Measurements from ENCODE around the gene DPT.
"Not testable (repeated sequence)": the region's sequence is repeated elsewhere in the genome, so short reads cannot be mapped to it uniquely, and the experiment has no call there.

Gene DPT

DNA sequence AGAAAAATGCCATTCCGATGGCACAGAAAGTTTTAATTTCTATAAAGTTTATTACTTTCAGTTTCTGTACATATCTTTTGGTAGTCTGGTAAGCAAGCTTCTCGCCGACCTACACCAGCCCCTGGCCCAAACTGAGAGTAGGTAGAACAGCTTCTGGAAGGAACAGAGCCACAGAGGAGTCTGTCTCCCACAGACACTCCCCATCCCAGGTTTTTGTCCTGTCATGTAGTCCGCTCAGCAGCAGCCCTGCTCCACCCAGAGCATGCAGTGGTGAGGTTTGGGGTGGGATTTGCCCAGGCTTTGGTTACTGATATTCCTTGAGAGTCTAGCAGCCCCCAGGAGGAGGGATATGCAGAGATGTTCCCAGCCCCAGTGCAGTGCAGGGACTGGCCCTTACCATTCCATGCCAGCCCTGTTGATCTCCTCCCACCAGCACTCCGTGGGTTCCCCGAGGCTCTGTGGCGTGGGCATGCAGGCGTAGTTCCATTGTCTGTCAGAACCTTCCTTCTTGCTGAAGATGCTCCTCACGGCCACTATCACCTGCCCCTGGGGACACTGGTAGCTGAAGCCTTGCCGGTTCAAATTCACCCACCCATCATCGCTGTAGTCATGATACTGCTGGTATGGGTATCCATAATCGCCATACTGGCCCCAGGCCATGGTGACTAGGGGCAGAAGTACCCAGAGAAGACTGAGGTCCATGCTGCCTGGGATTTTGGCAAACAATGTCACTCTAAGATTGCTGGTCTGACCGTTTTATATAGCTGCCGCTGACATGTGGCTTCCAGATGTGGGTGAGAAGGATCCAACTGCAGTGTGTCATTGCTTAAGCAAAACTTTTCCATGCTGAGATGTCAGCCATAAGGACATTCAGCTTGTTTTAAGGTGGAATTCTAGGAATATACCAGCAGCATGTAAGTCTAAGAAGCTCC, at the start of gene DPT:
DPT (minus strand) TSS at position 734 of the 932 bp plus-strand sequence; CDS start at position 702, 32 bp downstream.
- no peak for DNase-seq

- DNase-seq: no peak
These were observed 46.4 kb upstream of the DPT start for GRCh38 chr1:168775366-168775765.

GRCh38 chr1:168774241-168774640, 45.2 kb upstream of the DPT start:
- DNase-seq: no peak

GRCh38 chr1:168772428-168773060, 43.5 kb upstream of the DPT start:
- DNase-seq: no peak

DNA sequence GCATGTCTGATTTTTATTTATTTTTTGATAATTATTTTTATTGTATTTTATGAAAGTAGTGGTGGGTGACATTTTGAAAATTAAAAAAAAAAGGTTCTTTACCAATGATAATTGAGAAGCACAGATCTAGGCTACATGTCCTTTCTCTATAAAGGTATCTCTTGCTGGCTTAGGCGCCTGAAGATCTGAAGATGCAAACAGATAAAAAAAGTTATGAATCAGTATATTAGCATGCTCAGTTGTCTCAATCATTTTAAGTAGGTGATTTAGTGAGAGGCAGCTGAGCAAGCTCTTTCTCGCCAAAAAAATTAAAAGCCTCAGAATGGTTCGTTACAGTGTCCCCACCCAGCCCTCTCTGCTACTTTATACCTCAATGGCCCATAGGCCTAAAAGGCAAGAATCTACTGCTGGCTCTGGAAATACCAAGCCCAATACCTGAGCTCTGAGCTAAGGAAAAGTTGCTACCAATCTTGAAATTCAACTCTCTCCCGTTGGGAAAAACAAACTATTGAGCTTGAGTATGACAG, 42.2 kb upstream of the DPT start:
- no peak for DNase-seq

DNA sequence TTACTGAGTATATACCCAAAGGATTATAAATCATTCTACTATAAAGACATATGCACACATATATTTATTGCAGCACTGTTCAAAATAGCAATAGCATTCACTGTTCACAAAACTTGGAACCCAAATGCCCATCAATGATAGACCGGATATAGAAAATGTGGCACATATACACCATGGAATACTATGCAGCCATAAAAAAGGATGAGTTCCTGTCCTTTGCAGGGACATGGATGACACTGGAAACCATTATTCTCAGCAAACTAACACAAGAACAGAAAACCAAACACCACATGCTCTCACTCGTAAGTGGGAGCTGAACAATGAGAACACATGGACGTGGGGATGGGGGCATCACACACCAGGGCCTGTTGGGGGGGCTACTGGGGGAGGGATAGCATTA, 40.9 kb upstream of the DPT start:
- not testable (repeated sequence) for DNase-seq

DNA sequence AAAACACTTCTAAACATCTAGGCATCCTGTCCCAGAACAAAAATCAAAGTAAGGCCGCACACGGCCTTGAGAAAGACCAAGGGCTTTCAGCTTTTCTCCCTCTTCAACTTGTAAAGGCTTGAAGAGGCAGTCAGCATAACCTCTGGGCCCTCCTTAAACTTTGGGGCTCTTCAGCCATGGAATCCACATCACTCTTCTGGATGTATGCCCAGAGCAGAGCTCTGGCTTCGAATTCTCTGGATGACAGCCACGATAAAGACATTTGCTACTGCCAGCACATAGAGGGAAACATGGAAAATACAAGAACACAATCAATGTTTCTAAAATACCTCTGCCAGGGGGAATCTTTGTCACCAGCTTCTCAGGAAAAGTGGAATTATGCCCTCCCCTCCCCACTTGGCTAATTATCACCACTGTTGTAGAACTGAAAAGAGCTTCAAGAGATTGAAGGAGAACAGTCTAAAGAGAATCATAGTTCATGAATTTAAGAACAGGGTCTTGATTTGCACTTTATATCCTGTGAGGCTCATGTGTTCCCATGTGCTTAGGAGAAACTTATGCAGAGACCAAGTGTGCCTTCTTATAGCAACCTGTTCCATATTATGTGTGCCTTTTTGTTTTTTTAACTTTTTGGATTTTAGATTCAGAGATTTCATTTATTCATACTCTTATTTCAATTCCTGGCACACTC, 39.0 kb upstream of the DPT start:
- no peak for DNase-seq

DNA sequence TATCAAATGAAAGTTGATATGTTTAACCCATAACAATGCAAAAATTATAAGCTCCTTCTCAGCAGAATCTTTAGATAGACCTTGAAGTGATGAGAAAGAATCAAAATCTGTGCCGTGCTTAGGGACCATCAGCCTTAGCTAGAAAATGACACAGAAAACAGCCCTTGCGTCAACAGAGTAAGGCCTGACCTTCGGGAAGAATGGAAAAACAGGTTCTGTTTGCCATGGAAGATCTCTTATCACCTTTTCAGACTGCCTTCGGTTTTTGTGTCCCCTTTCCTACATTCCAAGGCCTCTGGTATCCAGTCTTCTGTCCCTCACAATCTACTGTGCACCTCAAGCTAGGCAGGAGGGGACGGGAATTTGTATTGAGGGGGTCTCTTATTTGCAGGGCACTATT, 37.6 kb upstream of the DPT start:
- no peak for DNase-seq

DNA sequence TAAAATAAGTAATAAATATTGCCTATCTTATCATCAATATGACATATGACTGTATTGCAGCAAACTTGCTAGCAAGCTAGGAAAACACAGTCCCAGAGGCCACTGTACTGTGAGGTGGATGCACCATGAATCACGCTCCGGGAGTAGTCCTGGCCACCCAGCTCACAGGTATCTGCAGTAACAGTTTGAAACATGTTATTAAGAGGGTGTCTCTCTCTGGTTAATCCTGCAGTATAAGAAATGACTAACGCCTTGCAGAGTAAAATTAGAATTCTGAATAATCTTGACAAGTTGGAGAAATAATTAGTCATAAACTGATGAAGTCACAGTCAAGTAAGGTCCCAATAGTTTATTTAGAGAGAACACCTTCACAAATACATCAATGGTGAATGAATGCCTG, 34.0 kb upstream of the DPT start:
- no peak for DNase-seq

DNA sequence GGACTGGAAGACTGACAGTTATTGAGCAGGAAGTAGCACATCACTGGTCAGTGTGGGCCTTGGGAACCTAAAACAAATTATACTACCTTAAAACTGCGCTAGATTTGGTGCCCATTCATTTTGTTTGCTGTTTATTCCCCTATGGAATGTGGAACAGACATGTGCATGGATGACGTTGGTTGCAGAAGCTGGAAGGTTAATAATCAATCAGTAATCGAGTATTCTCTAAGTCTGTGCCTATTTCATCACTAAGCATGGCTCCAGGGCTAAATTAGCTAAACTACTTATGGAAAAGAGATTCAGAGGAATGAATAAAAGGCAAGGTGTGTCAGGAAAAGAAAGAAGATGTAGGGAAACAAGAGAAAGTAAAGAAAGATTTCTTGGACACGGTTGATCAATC, 33.5 kb upstream of the DPT start:
- DNase-seq: no peak

GRCh38 chr1:168760781-168761180, 31.8 kb upstream of the DPT start:
- DNase-seq: no peak

DNA sequence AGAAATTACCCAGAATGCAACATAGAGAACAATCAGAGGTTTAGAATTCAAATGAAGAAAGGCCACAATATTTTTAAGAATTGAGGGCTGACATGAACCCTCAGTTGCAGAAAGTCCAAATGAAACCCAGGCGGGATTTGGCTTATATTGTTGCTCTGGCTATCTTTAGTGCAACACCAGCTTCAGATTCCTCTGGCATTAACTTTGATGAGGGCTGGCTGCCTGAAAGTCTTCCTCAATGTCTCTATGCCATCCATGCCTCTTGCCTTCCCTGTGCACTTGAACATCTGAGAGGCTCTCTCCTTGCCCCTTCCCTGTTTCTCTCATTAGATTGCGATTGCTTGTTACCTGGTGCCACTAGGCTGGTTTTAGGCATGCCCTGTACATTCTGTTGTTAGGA, 31.2 kb upstream of the DPT start:
- DNase-seq: no peak

DNA sequence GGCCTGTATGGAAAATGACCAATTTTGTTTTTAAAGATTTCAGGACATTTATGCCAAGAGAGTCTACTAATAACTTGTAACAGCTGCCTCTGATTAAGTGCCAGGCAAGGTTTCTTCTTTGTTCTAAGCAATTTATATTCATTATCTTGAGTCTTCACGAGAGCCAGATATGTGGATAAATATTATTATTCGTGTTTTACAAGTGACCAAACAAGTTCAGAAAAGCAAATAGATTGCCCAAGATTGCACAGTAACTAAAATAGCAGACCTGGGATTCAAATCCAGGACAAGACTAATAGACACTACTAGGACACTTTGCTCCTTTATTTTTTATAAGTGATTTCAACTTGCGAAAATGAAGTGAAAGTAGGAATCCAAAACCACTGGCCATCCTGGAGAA, 30.1 kb upstream of the DPT start:
- DNase-seq: no peak

- DNase-seq: no peak
These were observed 29.5 kb upstream of the DPT start for GRCh38 chr1:168758503-168758902.

- DNase-seq: no peak
These were observed 26.9 kb upstream of the DPT start for GRCh38 chr1:168755800-168756418.

DNA sequence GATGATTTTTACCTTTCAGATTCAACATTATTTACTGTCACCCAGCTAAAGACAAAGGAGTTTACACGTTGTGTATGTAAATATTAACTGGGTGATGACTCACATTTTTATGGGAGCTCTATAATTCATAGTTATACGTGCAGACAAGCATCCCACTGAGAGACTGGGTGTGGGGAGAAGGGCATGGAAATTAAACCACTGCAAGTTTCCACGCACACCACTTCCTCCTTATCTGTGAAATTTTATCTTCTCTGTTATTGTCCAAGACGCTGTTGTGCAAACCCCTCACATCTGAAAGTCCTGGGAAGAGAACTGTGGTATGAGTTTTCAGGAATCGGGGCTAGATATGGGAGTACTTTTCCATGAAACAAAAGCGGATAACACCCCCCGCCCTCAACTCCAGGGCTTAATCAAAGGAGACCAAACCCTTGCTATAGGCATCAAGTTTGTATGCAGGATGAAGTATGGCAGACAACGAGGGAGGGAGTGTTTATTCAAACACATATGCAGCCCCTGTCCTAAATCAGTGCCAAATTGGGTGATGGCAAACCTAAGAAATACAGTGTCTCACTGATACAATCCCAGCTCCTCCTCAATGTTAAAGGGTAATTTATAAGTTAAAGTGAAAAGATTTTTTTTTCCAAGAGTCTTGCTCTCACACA, 23.3 kb upstream of the DPT start:
- DNase-seq: no peak

- no peak for DNase-seq
These were observed 22.2 kb upstream of the DPT start for GRCh38 chr1:168751195-168751650.

- no peak for DNase-seq
These were observed 14.1 kb upstream of the DPT start for GRCh38 chr1:168742994-168743650.

DNA sequence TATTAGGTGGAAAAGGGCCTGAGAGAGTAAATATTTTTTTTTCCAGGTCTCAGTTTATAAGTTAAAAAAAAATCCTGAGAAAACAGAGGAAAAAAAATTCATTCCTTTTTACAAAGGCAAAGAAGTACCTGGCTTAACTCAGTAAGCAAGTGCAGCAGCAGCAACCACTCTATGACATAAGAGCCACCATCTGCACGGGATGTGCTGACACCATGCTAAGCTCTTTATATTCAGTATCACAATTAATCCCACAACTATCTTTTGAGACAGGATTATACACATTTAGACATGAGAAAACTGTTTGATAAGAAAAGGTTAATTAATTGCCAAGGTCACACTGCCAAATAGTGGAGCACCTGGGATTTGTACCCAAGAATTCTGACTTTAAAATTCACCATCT, 13.4 kb upstream of the DPT start:
- no peak for DNase-seq

GRCh38 chr1:168739908-168740307, 10.9 kb upstream of the DPT start:
- no peak for DNase-seq

DNA sequence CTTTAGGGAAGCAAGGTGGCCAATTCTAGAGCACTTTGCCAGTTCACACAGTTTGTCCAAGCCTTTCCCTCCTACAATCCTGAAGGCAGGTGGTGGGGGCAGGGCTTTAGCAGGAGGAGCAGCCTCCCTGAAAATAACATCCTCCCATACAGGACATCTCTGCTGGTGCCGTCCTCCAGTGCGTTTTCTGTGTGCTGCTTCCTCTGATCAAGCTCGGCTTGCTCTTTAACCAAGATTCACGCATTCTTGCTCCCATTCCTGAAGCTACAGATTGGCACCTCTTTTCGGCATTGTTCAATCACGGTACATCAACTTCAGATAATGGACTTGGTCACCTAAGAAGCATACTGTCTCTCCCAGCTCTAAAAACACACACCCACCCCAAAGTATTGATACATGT, 7.5 kb upstream of the DPT start:
- DNase-seq: no peak

DNA sequence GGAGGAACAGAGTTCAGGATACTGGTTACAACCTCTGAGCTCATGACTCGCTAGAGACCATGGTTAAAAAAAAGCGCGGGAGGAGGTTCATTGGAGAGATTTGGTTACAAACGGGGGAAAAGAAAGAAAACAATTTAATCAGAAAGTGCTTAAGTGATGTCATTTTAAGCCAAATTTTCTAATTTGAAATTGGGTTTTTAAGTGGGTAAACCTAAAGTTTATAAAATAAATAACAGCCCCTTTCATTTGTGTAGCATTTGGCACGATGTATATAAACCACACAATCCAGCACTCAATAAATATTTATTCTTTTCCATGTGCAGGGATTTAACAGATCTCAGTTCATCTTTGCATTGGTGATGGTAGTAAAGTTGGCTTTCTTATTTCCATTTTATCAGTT, 7.0 kb upstream of the DPT start:
- no peak for DNase-seq

Measured in NCI-H187 (cell line).